Mucosa of descending colon (tissue), 3 donors: ENCODE data around the gene SAMD7. TPM values are rescaled to one million over a fixed set of nuclear protein-coding genes. Genes with fewer than 3 reads are reported as not detected.

Source experiments
- ATAC-seq: fragments of 200-7000 bp; cut with Tn5 transposase; one replicate; pipeline ENCODE4 v1.9.1; 2020; ENCODE audit warnings: mild to moderate bottlenecking, moderate library complexity
- DNase-seq, 3 donors: peaks; one replicate each; pipeline ENCODE4 v3.0.0-alpha.2; 2020
- H3K36me3 ChIP-seq: fragments of 200-600 bp; one replicate; pipeline ENCODE4 v1.8.0; 2021; ENCODE audit warnings: low read depth, mild to moderate bottlenecking
- H3K4me1 ChIP-seq: fragments of 200-600 bp; one replicate; pipeline ENCODE4 v1.8.0; 2021; ENCODE audit warnings: low read depth, mild to moderate bottlenecking
- H3K4me3 ChIP-seq: fragments of 200-600 bp; one replicate; pipeline ENCODE4 v1.8.0; 2021; ENCODE audit warnings: mild to moderate bottlenecking
- H3K9me3 ChIP-seq: fragments of 200-600 bp; one replicate; pipeline ENCODE4 v1.8.0; 2021; ENCODE audit warnings: mild to moderate bottlenecking
- intact Hi-C, 2 donors: fragments of 100-400 bp; cut with DNase I in 1 of 2; cut with micrococcal nuclease in 1 of 2; formaldehyde crosslinking; loops; one replicate each; pipeline versions ENCODE4 v1.11.0 to v1.11.1; 2022; cut with DNase I, micrococcal nuclease
- total RNA-seq, 3 donors: library from RNA; stranded (reverse); fragmentation: NEBNext Ultra II Directional in 2 of 3; extraction: Animal tissue kit (Norgen Biotek cat#: 25700) in 2 of 3; gene quantifications; one replicate each; pipeline versions ENCODE4 v1.2.1 to v1.2.4, GENCODE V29; 2021 to 2023
- TF ChIP-seq, protein P1 (sequence below): fragments of 200-600 bp; IDR thresholded peaks from one replicate; pipeline ENCODE4 v1.8.0; 2022; ENCODE audit warnings: antibody characterized with exemption, mild to moderate bottlenecking
- donor health status: DM: no; HTN: no; CAD: no; lungs with moderate emphysema.
- donor health status: DM: no; HTN: no; CAD: no.
- donor health status: DM: no; HTN: yes; CAD: no.

The SAMD7 gene
- total RNA-seq, 3 donors from 2014 or later: not detected

- DNase-seq: no peak
- Histone ChIP-seq H3K4me3 (no peak overlapping the region), H3K36me3 (no peaks in the 10 kb centered on the region), H3K4me1 (no peaks in the 10 kb centered on the region), H3K9me3 (no peaks in the 10 kb centered on the region)
- peak; percentile 76 for ATAC-seq
- intact Hi-C loops: no loop called here
- TF ChIP-seq, protein P1, sequence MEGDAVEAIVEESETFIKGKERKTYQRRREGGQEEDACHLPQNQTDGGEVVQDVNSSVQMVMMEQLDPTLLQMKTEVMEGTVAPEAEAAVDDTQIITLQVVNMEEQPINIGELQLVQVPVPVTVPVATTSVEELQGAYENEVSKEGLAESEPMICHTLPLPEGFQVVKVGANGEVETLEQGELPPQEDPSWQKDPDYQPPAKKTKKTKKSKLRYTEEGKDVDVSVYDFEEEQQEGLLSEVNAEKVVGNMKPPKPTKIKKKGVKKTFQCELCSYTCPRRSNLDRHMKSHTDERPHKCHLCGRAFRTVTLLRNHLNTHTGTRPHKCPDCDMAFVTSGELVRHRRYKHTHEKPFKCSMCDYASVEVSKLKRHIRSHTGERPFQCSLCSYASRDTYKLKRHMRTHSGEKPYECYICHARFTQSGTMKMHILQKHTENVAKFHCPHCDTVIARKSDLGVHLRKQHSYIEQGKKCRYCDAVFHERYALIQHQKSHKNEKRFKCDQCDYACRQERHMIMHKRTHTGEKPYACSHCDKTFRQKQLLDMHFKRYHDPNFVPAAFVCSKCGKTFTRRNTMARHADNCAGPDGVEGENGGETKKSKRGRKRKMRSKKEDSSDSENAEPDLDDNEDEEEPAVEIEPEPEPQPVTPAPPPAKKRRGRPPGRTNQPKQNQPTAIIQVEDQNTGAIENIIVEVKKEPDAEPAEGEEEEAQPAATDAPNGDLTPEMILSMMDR: no peak
Measured at GRCh38 chr3:169931747-169932520, 20.6 kb downstream of the SAMD7 start.

GRCh38 chr3:169939320-169939719 lies 27.9 kb downstream of the SAMD7 start:
- H3K4me3 ChIP-seq: no peak overlapping the region
- H3K36me3 ChIP-seq: no peaks in the 10 kb centered on the region
- ATAC-seq (no peak), DNase-seq (no peak)
- TF ChIP-seq, protein P1: no peak
- H3K9me3 ChIP-seq: no peaks in the 10 kb centered on the region
- H3K4me1 ChIP-seq: no peaks in the 10 kb centered on the region
- intact Hi-C loops: no loop called here

- no peaks in the 10 kb centered on the region for H3K9me3 ChIP-seq
- no peaks in the 10 kb centered on the region for H3K4me1 ChIP-seq
- TF ChIP-seq, protein P1: no peak
- H3K36me3 ChIP-seq: no peaks in the 10 kb centered on the region
- intact Hi-C loops: no loop called here
- DNase-seq (no peak), ATAC-seq (no peak)
- no peak overlapping the region for H3K4me3 ChIP-seq
Measured at GRCh38 chr3:169939751-169940150, 28.4 kb downstream of the SAMD7 start.

- TF ChIP-seq, protein P1: no peak
- intact Hi-C loops: no loop called here
- Histone ChIP-seq H3K4me3 (no peak overlapping the region), H3K9me3 (no peaks in the 10 kb centered on the region), H3K36me3 (no peaks in the 10 kb centered on the region), H3K4me1 (no peaks in the 10 kb centered on the region)
- DNase-seq (no peak), ATAC-seq (peak; percentile 77)
Measured at GRCh38 chr3:169940470-169941181, 29.3 kb downstream of the SAMD7 start.

GRCh38 chr3:169945313-169945712 lies 33.9 kb downstream of the SAMD7 start:
- DNase-seq (peak in 2 of 3 donors; percentile 32 to 72), ATAC-seq (peak; percentile 76)

More at GRCh38 chr3:169945313-169945712, 33.9 kb downstream of the SAMD7 start:
- no peaks in the 10 kb centered on the region for H3K4me1 ChIP-seq
- no peak overlapping the region for H3K4me3 ChIP-seq
- TF ChIP-seq, protein P1: no peak
- H3K9me3 ChIP-seq: no peaks in the 10 kb centered on the region
- intact Hi-C loops: no loop called here
- no peaks in the 10 kb centered on the region for H3K36me3 ChIP-seq
